ENCODE measurements around the gene LDLRAD3. TPM values are rescaled to one million over a fixed set of nuclear protein-coding genes. Genes with fewer than 3 reads are reported as not detected.

The LDLRAD3 gene
- total RNA-seq, 2 experiments from 2014 or later: not detected

DNA sequence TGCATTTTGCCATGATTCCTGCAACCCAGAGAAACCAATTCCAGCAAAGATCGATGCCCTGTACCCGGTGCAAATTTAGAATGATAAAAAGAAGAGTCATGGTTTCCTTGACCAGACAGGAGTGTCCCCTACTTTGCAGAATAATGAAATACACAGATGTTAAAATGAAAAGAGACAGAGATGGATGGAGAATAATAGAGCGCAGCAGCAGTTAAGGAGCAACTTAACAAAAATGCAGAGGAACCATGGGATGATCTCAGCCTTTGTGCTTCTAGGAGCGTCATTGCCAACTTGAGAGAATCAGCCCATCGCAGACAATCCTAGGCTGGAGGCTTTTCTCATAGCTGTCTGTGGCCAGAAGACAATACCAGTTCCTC, 127.1 kb downstream of the LDLRAD3 start:
- Histone ChIP-seq H3K4me2 (ENCODE audit: low read length) (no peak overlapping the region), H3K9me2 (ENCODE audit: insufficient read depth, low read length) (no peaks in the 10 kb centered on the region), H3K4me1 (ENCODE audit: insufficient read depth, low read length, poor library complexity, severe bottlenecking) (no peaks in the 10 kb centered on the region), H3K36me3 (ENCODE audit: insufficient read depth, low read length) (no peaks in the 10 kb centered on the region), H3K79me2 (ENCODE audit: insufficient read depth, low read depth, low read length) (no peaks in the 10 kb centered on the region), H3K9me3 (ENCODE audit: low read length) (no peaks in the 10 kb centered on the region), H3K4me3 (ENCODE audit: low read depth, low read length, poor library complexity, severe bottlenecking) (no peak overlapping the region), H2AFZ (ENCODE audit: low read length) (no peak overlapping the region), H3K27ac (ENCODE audit: low read depth, low read length, poor library complexity, severe bottlenecking) (no peak overlapping the region), H4K20me1 (ENCODE audit: insufficient read depth, low read length) (no peaks in the 10 kb centered on the region)
- ChIA-PET CTCF (ENCODE audit: unreplicated experiment) (no interaction called here), POLR2A (no interaction called here)
- no peak for DNase-seq (ENCODE audit: low spot score)
- TF ChIP-seq EZH2phosphoT487 (IDR thresholded peaks at IDR 0.05; ENCODE audit: borderline replicate concordance, low read depth, low read length) (no peak), CTCF (conservative IDR thresholded peaks at IDR 0.05; ENCODE audit: low read length) (no peak)
- no TSS peak for BruUV-seq (replicated peaks)
- intact Hi-C loops (cut with micrococcal nuclease; ENCODE audit: unreplicated experiment): no loop called here

DNA sequence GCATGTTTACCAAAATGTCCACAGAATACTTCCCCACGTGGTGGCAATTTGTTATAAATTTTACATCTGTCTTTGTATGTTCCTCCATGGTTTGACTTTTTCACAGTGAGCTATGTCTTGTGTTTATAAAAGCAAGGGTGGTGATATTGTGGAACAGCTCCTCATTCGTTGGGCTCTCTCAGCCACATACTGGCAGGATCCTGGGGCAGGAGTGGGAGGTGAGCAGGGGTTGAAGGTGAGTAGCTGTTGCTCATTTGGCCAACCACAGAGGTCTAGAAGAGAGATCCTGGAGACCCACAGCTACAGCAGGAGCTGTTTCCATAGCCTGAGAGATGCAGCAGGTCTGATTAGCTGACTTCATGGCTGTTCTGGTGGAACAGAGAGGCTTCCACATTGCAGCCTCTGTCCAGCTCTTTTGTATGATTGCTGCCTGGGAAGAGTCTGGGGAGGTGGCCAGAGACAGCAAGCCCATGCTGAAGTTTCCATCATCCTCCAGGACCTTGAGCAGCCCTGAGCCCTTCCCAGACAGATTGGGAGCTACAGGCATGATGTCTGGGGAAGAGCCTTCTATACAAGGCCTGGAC, 128.1 kb downstream of the LDLRAD3 start:
- H3K4me2 ChIP-seq (ENCODE audit: low read length): no peak overlapping the region
- DNase-seq (ENCODE audit: low spot score): no peak
- H2AFZ ChIP-seq (ENCODE audit: low read length): no peak overlapping the region
- no peaks in the 10 kb centered on the region for H3K4me1 ChIP-seq (ENCODE audit: insufficient read depth, low read length, poor library complexity, severe bottlenecking)
- H3K27ac ChIP-seq (ENCODE audit: low read depth, low read length, poor library complexity, severe bottlenecking): no peak overlapping the region
- no peaks in the 10 kb centered on the region for H3K9me3 ChIP-seq (ENCODE audit: low read length)
- ChIA-PET POLR2A (interaction anchor here (0.8 to 1.0 kb wide), 2 partner anchors 10 to 11 kb away, joined by 3 read pairs; no protein-coding TSS in a partner anchor), CTCF (ENCODE audit: unreplicated experiment) (no interaction called here)
- no peaks in the 10 kb centered on the region for H3K9me2 ChIP-seq (ENCODE audit: insufficient read depth, low read length)
- no TSS peak for BruUV-seq (replicated peaks)
- H3K36me3 ChIP-seq (ENCODE audit: insufficient read depth, low read length): no peaks in the 10 kb centered on the region
- no peaks in the 10 kb centered on the region for H3K79me2 ChIP-seq (ENCODE audit: insufficient read depth, low read depth, low read length)
- H3K4me3 ChIP-seq (ENCODE audit: low read depth, low read length, poor library complexity, severe bottlenecking): no peak overlapping the region
- TF ChIP-seq CTCF (conservative IDR thresholded peaks at IDR 0.05; ENCODE audit: low read length) (no peak), EZH2phosphoT487 (IDR thresholded peaks at IDR 0.05; ENCODE audit: borderline replicate concordance, low read depth, low read length) (no peak)
- intact Hi-C loops (cut with micrococcal nuclease; ENCODE audit: unreplicated experiment): no loop called here
- no peaks in the 10 kb centered on the region for H4K20me1 ChIP-seq (ENCODE audit: insufficient read depth, low read length)

DNA sequence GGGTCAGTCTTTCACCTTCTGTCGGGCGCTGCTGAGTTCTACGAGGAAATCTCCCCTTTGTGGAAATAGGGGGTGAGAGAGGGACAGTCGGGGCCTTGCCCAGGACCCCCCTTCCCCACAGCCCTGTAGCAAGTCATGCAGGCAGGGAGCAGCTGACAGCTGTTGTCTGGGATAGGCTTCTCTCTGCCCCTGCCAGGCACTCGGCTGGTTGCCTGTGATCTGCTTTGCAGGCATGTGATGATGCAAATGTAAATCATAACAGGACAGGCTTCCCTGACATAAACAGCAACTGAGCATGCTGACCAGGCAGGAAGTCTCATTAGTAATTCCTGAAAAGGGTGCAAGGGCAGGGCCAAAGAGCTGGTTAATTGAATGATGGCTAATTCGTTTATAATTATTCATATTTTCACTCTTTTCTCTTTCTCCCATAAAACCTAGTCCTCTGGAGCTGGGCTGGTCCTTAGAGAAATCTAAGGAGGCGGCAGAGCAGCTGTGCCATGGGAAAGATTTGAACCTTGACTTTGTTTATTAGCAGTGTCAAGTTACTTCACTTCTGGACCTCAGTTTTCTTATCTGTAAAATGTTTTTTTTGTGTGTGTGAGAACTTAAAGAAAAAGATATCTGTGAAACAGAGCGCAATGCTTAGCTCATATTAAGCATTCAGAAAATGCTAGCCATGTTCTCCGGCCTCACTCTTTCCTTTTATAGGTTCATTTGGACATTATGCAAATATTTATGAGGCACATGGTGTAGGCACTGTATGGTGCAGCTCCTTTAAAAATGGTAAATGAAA, 129.7 kb downstream of the LDLRAD3 start:
- no peaks in the 10 kb centered on the region for H3K9me2 ChIP-seq (ENCODE audit: insufficient read depth, low read length)
- no peak overlapping the region for H2AFZ ChIP-seq (ENCODE audit: low read length)
- no peak overlapping the region for H3K27ac ChIP-seq (ENCODE audit: low read depth, low read length, poor library complexity, severe bottlenecking)
- no peaks in the 10 kb centered on the region for H3K36me3 ChIP-seq (ENCODE audit: insufficient read depth, low read length)
- no peak overlapping the region for H3K4me3 ChIP-seq (ENCODE audit: low read depth, low read length, poor library complexity, severe bottlenecking)
- BruUV-seq (replicated peaks): no TSS peak
- H3K4me1 ChIP-seq (ENCODE audit: insufficient read depth, low read length, poor library complexity, severe bottlenecking): no peaks in the 10 kb centered on the region
- H4K20me1 ChIP-seq (ENCODE audit: insufficient read depth, low read length): no peaks in the 10 kb centered on the region
- no peak overlapping the region for H3K4me2 ChIP-seq (ENCODE audit: low read length)
- DNase-seq (ENCODE audit: low spot score): no peak
- H3K9me3 ChIP-seq (ENCODE audit: low read length): no peaks in the 10 kb centered on the region
- intact Hi-C loops (cut with micrococcal nuclease; ENCODE audit: unreplicated experiment): no loop called here
- POLR2A ChIA-PET: interaction anchor here (0.6 kb wide), 1 partner anchor 35 kb away, joined by 3 read pairs; no protein-coding TSS in a partner anchor
- H3K79me2 ChIP-seq (ENCODE audit: insufficient read depth, low read depth, low read length): no peaks in the 10 kb centered on the region
- TF ChIP-seq EZH2phosphoT487 (IDR thresholded peaks at IDR 0.05; ENCODE audit: borderline replicate concordance, low read depth, low read length) (no peak), CTCF (conservative IDR thresholded peaks at IDR 0.05; ENCODE audit: low read length) (no peak)
- CTCF ChIA-PET (ENCODE audit: unreplicated experiment): no interaction called here
